Measurements from ENCODE around the gene SASH3.

DNA sequence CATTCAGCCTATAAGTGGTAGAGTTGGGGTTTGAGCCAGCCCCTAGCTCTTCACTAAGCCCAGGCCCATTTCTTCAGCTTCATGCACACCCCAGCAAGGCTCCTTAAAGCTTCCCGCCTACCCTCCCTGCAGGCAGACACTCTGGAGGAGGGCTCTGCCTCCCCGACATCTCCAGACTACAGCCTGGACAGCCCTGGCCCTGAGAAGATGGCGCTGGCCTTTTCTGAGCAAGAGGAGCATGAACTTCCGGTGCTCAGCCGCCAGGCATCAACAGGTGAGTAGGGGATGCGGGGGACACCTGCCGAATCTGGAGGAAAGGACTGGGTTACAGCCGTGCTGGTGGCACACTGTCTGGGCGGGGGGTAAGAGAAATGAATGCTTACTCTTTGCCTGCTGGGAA, 11.1 kb downstream of the SASH3 start:
- TF ChIP-seq, protein P1, sequence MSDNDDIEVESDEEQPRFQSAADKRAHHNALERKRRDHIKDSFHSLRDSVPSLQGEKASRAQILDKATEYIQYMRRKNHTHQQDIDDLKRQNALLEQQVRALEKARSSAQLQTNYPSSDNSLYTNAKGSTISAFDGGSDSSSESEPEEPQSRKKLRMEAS (IDR thresholded peaks at IDR 0.05): no peak
- TF ChIP-seq EGR1 (IDR thresholded peaks at IDR 0.05) (no peak), RAD21 (IDR thresholded peaks at IDR 0.05; ENCODE audit: low read depth) (no peak), TAF1 (IDR thresholded peaks at IDR 0.05; ENCODE audit: low read depth) (no peak), ZBTB7A (IDR thresholded peaks at IDR 0.05; ENCODE audit: low read depth) (no peak), YY1 (IDR thresholded peaks at IDR 0.05; ENCODE audit: low read depth) (no peak), CEBPB (IDR thresholded peaks at IDR 0.05) (no peak), EP300 (IDR thresholded peaks at IDR 0.05; ENCODE audit: borderline replicate concordance) (no peak), CREB1 (IDR thresholded peaks at IDR 0.05; ENCODE audit: low read depth) (no peak), TCF12 (IDR thresholded peaks at IDR 0.05; ENCODE audit: low read depth) (no peak), TEAD4 (IDR thresholded peaks at IDR 0.05) (no peak), FOXM1 (IDR thresholded peaks at IDR 0.05; ENCODE audit: borderline replicate concordance, low read depth) (no peak)
- TF ChIP-seq, protein P2, sequence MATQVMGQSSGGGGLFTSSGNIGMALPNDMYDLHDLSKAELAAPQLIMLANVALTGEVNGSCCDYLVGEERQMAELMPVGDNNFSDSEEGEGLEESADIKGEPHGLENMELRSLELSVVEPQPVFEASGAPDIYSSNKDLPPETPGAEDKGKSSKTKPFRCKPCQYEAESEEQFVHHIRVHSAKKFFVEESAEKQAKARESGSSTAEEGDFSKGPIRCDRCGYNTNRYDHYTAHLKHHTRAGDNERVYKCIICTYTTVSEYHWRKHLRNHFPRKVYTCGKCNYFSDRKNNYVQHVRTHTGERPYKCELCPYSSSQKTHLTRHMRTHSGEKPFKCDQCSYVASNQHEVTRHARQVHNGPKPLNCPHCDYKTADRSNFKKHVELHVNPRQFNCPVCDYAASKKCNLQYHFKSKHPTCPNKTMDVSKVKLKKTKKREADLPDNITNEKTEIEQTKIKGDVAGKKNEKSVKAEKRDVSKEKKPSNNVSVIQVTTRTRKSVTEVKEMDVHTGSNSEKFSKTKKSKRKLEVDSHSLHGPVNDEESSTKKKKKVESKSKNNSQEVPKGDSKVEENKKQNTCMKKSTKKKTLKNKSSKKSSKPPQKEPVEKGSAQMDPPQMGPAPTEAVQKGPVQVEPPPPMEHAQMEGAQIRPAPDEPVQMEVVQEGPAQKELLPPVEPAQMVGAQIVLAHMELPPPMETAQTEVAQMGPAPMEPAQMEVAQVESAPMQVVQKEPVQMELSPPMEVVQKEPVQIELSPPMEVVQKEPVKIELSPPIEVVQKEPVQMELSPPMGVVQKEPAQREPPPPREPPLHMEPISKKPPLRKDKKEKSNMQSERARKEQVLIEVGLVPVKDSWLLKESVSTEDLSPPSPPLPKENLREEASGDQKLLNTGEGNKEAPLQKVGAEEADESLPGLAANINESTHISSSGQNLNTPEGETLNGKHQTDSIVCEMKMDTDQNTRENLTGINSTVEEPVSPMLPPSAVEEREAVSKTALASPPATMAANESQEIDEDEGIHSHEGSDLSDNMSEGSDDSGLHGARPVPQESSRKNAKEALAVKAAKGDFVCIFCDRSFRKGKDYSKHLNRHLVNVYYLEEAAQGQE (IDR thresholded peaks at IDR 0.05; ENCODE audit: low read depth): no peak
- TF ChIP-seq, protein P3, sequence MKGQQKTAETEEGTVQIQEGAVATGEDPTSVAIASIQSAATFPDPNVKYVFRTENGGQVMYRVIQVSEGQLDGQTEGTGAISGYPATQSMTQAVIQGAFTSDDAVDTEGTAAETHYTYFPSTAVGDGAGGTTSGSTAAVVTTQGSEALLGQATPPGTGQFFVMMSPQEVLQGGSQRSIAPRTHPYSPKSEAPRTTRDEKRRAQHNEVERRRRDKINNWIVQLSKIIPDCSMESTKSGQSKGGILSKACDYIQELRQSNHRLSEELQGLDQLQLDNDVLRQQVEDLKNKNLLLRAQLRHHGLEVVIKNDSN (IDR thresholded peaks at IDR 0.05): no peak
